Measurements from ENCODE around the gene GSAP. TPM values are rescaled to one million over a fixed set of nuclear protein-coding genes. Genes with fewer than 3 reads are reported as not detected.

The GSAP gene
- total and polyA plus RNA-seq, 9 of the 15 experiments (the other 6 are each of a cell fraction or from before 2014, with no cell fraction given): 0.13 TPM; not detected in 8

- ChIA-PET POLR2A (interaction anchor here (0.6 kb wide), 1 partner anchor 170 kb away, joined by 3 read pairs; no protein-coding TSS in a partner anchor), CTCF (ENCODE audit: low intra/inter-chr PET ratio) (no interaction called here)
- H3K4me1 ChIP-seq (replicated peaks in 1 of 2; ENCODE audit: control insufficient read depth in 2 of 2, insufficient read depth in 2 of 2, low read length in 2 of 2): no peaks in the 10 kb centered on the region
- H4K20me1 ChIP-seq (replicated peaks; ENCODE audit: control insufficient read depth, insufficient read depth, low read length): no peaks in the 10 kb centered on the region
- H3K36me3 ChIP-seq (ENCODE audit: control insufficient read depth, insufficient read depth, low read length): no peaks in the 10 kb centered on the region
- no peak overlapping the region for H3K4me2 ChIP-seq (ENCODE audit: insufficient read depth, low read length)
- no peak overlapping the region for H2AFZ ChIP-seq (ENCODE audit: low read depth, low read length)
- no peaks in the 10 kb centered on the region for H3K79me2 ChIP-seq (ENCODE audit: control insufficient read depth, insufficient read depth, low read length)
- H3K9ac ChIP-seq (ENCODE audit: insufficient read depth in 1 of 2, low read depth in 2 of 2, low read length in 2 of 2): no peak overlapping the region
- no peaks in the 10 kb centered on the region for H3K9me3 ChIP-seq (replicated peaks; ENCODE audit: control insufficient read depth, insufficient read depth, low read depth, low read length)
- ATAC-seq (no peak), FAIRE-seq (no peak), DNase-seq (ENCODE audit: extremely low read depth in 1 of 4, low spot score in 3 of 4) (no peak)
- in situ Hi-C loops (cut with MboI) (no loop called here), intact Hi-C loops (cut with micrococcal nuclease) (no loop called here)
- peaks cover under 1 to 19% of the 10 kb centered on the region in 2 experiments; a peak in 4 of 5 replicates for H3K27me3 ChIP-seq (ENCODE audit: control insufficient read depth in 2 of 2, insufficient read depth in 2 of 2, low read length in 2 of 2)
- H3K4me3 ChIP-seq: no peak overlapping the region
- no TSS peak for BruUV-seq (replicated peaks)
- no peak overlapping the region for H3K27ac ChIP-seq (ENCODE audit: extremely low read depth, low read depth, low read length)
- no peaks in the 10 kb centered on the region for H3K9me1 ChIP-seq (ENCODE audit: control insufficient read depth, insufficient read depth, low read length)
- TF ChIP-seq ZFX (CRISPR knock-in tag; IDR thresholded peaks at IDR 0.05): no peak
- TF ChIP-seq ZHX1 (conservative IDR thresholded peaks at IDR 0.05; ENCODE audit: low read length): no peak
- no peak for TF ChIP-seq ZNF766 (CRISPR knock-in tag; conservative IDR thresholded peaks at IDR 0.05)
- no peak for TF ChIP-seq ARID3A (IDR thresholded peaks at IDR 0.05; ENCODE audit: borderline replicate concordance, low read depth, low read length)
- no peak for TF ChIP-seq ZBTB2 (IDR thresholded peaks at IDR 0.05)
- no peak for TF ChIP-seq RBFOX2 (IDR thresholded peaks at IDR 0.05; ENCODE audit: low read depth, low read length)
- no peak for TF ChIP-seq ZNF277 (CRISPR knock-in tag; IDR thresholded peaks at IDR 0.05; ENCODE audit: borderline replicate concordance)
- TF ChIP-seq NFIX (CRISPR knock-in tag; IDR thresholded peaks at IDR 0.05; ENCODE audit: low read depth): no peak
- TF ChIP-seq ZBTB9 (CRISPR knock-in tag; IDR thresholded peaks at IDR 0.05): no peak
- no peak for TF ChIP-seq TBP (optimal IDR thresholded peaks at IDR 0.05; ENCODE audit: low read depth, low read length)
- no peak for TF ChIP-seq MBD1 (CRISPR knock-in tag; IDR thresholded peaks at IDR 0.05)
Measured at GRCh38 chr7:77407906-77408305, 8.2 kb downstream of the GSAP start.
